MCF 10A (cell line): ENCODE measurements around the gene TSPAN11. TPM values are rescaled to one million over a fixed set of nuclear protein-coding genes. Genes with fewer than 3 reads are reported as not detected.

Experiments used
- BruUV-seq: library from RNA; stranded (reverse); fragments of 400-500 nt; replicated peaks from 2 replicates; lab custom pipeline; 2021; lab: Mats Ljungman, UMichigan
- CTCF ChIA-PET: fragments of 300-600 bp; sonication (Branson Sonifier 250); formaldehyde crosslinking; extraction: SDS; loops from one replicate; lab custom pipeline; 2021; ENCODE audit warnings: antibody characterized with exemption, inconsistent platforms; lab: Yijun Ruan, JAX
- POLR2A ChIA-PET: fragments of 300-600, 350-650 bp; sonication (Branson Sonifier 250); formaldehyde crosslinking; extraction: SDS; loops from one replicate; lab custom pipeline; 2020; ENCODE audit warnings: antibody characterized with exemption, inconsistent platforms; lab: Yijun Ruan, JAX
- DNase-seq: peaks from one replicate; pipeline ENCODE4 v3.0.0-alpha.2; 2018; ENCODE audit not compliant: unreplicated experiment
- H3K27ac Mint-ChIP-seq: one replicate; pipeline ENCODE4 v1.8.0; 2022; ENCODE audit warnings: mild to moderate bottlenecking, low read depth, mixed read lengths; ENCODE audit not compliant: unreplicated experiment
- H3K27me3 Mint-ChIP-seq: one replicate; pipeline ENCODE4 v1.8.0; 2022; ENCODE audit warnings: mixed read lengths; ENCODE audit not compliant: insufficient read depth, unreplicated experiment
- H3K36me3 Mint-ChIP-seq: one replicate; pipeline ENCODE4 v1.8.0; 2022; ENCODE audit warnings: mild to moderate bottlenecking, moderate library complexity, mixed read lengths; ENCODE audit not compliant: insufficient read depth, unreplicated experiment
- H3K4me1 Mint-ChIP-seq: one replicate; pipeline ENCODE4 v1.8.0; 2022; ENCODE audit warnings: mixed read lengths; ENCODE audit not compliant: insufficient read depth, unreplicated experiment
- H3K4me3 Mint-ChIP-seq: one replicate; pipeline ENCODE4 v1.8.0; 2022; ENCODE audit warnings: mild to moderate bottlenecking, moderate library complexity, mixed read lengths; ENCODE audit not compliant: unreplicated experiment
- H3K9me3 Mint-ChIP-seq: one replicate; pipeline ENCODE4 v1.8.0; 2022; ENCODE audit warnings: mixed read lengths; ENCODE audit not compliant: unreplicated experiment
- intact Hi-C: fragments of 100-400 bp; cut with micrococcal nuclease; formaldehyde crosslinking; loops from 2 replicates; pipeline ENCODE4 v1.14.1; 2022
- total RNA-seq: library from RNA; stranded (reverse); gene quantifications from 2 replicates; pipeline ENCODE4 v1.2.3, GENCODE V29; 2022
- TF ChIP-seq, protein P1 (sequence below): fragments of 200-600 bp; IDR thresholded peaks from one replicate; pipeline ENCODE4 v1.8.0; 2022; ENCODE audit warnings: antibody characterized with exemption, mild to moderate bottlenecking; ENCODE audit not compliant: unreplicated experiment

Gene TSPAN11
- total RNA-seq, 1 experiment from 2014 or later = not detected

DNA sequence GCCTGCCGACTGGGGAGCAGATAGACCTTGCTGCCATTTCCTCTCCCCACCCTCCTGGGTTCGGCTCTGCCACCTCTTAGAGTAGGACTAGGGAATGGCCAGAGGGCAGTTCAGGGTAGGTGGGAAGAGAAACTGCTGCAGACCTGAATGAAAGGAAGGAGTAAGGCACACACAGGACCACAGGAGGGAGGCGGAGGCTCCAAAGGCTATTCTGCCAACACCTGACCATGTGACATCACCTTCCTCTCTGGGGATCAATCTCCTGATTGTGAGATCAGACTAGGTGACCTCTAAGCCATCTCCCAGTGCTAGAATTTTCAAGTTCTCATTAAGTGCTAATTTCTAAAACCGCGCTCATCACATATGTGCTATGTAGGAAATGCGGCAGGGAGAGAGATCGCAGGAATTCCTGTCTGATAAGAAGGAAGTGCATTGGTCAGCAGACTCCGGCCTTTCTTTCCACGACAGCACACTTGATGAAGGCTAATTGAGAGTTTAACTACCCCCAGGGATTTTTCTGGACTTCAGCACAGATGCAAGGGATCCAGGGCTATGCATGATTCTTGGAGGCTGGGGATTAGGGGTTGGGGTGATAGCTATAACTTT is 11.5 kb upstream of the TSPAN11 start:
- no TSS peak for BruUV-seq
- TF ChIP-seq, protein P1, sequence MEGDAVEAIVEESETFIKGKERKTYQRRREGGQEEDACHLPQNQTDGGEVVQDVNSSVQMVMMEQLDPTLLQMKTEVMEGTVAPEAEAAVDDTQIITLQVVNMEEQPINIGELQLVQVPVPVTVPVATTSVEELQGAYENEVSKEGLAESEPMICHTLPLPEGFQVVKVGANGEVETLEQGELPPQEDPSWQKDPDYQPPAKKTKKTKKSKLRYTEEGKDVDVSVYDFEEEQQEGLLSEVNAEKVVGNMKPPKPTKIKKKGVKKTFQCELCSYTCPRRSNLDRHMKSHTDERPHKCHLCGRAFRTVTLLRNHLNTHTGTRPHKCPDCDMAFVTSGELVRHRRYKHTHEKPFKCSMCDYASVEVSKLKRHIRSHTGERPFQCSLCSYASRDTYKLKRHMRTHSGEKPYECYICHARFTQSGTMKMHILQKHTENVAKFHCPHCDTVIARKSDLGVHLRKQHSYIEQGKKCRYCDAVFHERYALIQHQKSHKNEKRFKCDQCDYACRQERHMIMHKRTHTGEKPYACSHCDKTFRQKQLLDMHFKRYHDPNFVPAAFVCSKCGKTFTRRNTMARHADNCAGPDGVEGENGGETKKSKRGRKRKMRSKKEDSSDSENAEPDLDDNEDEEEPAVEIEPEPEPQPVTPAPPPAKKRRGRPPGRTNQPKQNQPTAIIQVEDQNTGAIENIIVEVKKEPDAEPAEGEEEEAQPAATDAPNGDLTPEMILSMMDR = no peak
- no peaks in the 10 kb centered on the region for H3K4me1 Mint-ChIP-seq
- no peaks in the 10 kb centered on the region for H3K36me3 Mint-ChIP-seq
- H3K4me3 Mint-ChIP-seq = no peak overlapping the region
- ChIA-PET POLR2A (no interaction called here), CTCF (interaction anchor here (0.6 kb wide), 1 partner anchor 65 kb away, joined by 3 read pairs; no protein-coding TSS in a partner anchor)
- no peaks in the 10 kb centered on the region for H3K9me3 Mint-ChIP-seq
- DNase-seq = no peak
- intact Hi-C loops = no loop called here
- peaks cover 18% of the 10 kb centered on the region for H3K27me3 Mint-ChIP-seq
- no peak overlapping the region for H3K27ac Mint-ChIP-seq

DNA sequence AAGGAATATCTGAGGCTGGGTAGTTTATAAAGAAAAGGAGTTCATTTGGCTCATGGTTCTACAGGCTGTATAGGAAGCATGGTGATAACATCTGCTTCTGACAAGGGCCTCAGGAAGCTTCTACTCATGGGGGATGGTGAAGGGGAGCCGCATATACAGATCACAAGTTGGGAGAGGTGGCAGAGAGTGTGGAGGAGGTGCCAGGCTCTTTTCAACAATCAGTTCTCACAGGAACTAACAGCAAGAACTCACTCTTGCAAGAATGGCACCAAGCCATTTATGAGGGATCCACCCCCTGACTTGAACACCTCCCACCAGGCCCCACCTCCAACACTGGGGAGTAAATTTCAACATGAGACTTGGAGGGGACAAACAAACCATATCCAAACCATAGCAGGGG is 3.5 kb upstream of the TSPAN11 start:
- ChIA-PET POLR2A (no interaction called here), CTCF (interaction anchor here (0.6 to 0.9 kb wide), 2 partner anchors 10 to 64 kb away, joined by 3 to 8 read pairs; no protein-coding TSS in a partner anchor)
- no peaks in the 10 kb centered on the region for H3K36me3 Mint-ChIP-seq
- no peak overlapping the region for H3K4me3 Mint-ChIP-seq
- H3K9me3 Mint-ChIP-seq = no peaks in the 10 kb centered on the region
- DNase-seq = no peak
- H3K4me1 Mint-ChIP-seq = no peaks in the 10 kb centered on the region
- BruUV-seq = no TSS peak
- TF ChIP-seq, protein P1 = no peak
- intact Hi-C loops = no loop called here
- no peak overlapping the region for H3K27ac Mint-ChIP-seq
- peaks cover 23% of the 10 kb centered on the region for H3K27me3 Mint-ChIP-seq

DNA sequence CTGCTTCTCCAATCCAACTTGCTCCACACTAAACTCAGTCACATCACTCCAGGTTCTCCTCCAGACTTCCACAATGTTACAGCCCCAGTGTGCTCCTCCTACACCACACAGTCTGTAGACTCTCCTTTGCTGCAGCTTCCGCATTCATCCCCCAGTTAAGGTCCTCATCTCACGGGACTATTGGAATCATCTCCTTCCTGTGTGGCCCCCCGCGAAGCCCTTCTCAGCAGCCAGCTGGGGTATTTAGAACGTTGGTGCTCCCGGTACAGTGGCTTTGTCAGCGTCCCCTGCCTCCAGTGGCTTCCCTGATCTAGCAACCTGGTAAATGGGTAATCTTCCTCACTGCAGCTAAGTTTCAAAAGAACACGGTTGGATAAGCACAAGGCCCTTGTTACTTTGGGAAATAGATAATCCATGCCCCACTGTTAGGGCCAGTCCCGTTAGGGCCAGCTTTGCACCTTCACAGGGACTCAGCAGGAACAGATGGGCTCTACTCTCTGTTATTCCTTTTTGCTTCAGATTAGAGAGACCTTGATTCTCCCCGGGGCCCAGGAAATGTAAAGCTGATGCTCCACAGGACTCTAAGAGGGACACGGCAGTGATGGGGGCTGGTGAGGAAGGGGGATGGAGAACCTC is 823 bp upstream of the TSPAN11 start:
- BruUV-seq = no TSS peak
- POLR2A ChIA-PET = no interaction called here
- H3K36me3 Mint-ChIP-seq = no peaks in the 10 kb centered on the region
- H3K4me3 Mint-ChIP-seq = no peak overlapping the region
- peaks cover 49% of the 10 kb centered on the region for H3K27me3 Mint-ChIP-seq
- no peak overlapping the region for H3K27ac Mint-ChIP-seq
- no peak for DNase-seq
- CTCF ChIA-PET = no interaction called here
- intact Hi-C loops = no loop called here
- TF ChIP-seq, protein P1 = no peak
- no peaks in the 10 kb centered on the region for H3K9me3 Mint-ChIP-seq
- no peaks in the 10 kb centered on the region for H3K4me1 Mint-ChIP-seq

DNA sequence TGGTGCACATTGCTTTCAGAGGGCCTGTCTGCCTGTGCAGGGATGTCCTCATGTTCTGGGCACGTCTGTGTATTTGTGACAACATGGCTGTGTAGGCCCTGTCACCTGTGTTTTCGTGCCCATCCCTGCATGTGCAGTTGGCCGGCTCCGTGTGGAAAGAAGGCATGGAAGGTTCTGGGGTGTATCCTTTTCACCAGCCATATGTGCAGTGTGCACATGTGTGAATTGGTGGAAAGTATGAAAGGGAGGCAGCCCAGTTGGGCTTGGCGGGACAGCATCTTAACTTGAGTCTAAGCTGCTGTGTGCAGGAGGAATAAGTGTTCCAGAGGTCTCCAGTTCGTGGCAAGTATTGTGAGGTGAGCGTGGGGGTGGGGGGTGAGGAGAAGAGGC is 669 bp downstream of the TSPAN11 start:
- TF ChIP-seq, protein P1 = no peak
- BruUV-seq = no TSS peak
- DNase-seq = no peak
- intact Hi-C loops = no loop called here
- ChIA-PET POLR2A (no interaction called here), CTCF (interaction anchor here (0.9 kb wide), 1 partner anchor 59 kb away, joined by 3 read pairs; no protein-coding TSS in a partner anchor)
- H3K27me3 Mint-ChIP-seq = peaks cover 51% of the 10 kb centered on the region
- no peaks in the 10 kb centered on the region for H3K9me3 Mint-ChIP-seq
- no peaks in the 10 kb centered on the region for H3K4me1 Mint-ChIP-seq
- H3K4me3 Mint-ChIP-seq = no peak overlapping the region
- no peaks in the 10 kb centered on the region for H3K36me3 Mint-ChIP-seq
- no peak overlapping the region for H3K27ac Mint-ChIP-seq
